GM23338 (cell line): ENCODE data around the gene FGF13.

Experiments
- CTCF ChIP-seq, 2 experiments: fragments of 200-600 bp in 1 of 2; sonication (generic) in 1 of 2; conservative IDR thresholded peaks; 2 replicates each; pipeline versions ENCODE4 v1.5.1 to v1.6.1; 2016 to 2017; ENCODE audit warnings: antibody characterized with exemption in 2 of 2, low read depth in 2 of 2, mild to moderate bottlenecking in 2 of 2, moderate library complexity in 1 of 2
- EZH2phosphoT487 ChIP-seq: fragments of 200-600 bp; sonication (generic); IDR thresholded peaks from one replicate; pipeline ENCODE4 v1.8.1; 2018; ENCODE audit warnings: antibody characterized with exemption; ENCODE audit not compliant: unreplicated experiment
- JUNB ChIP-seq: IDR thresholded peaks from one replicate; pipeline ENCODE4 v1.6.1; 2016; ENCODE audit warnings: antibody characterized with exemption; ENCODE audit not compliant: unreplicated experiment
- NANOG ChIP-seq: IDR thresholded peaks from 2 replicates; pipeline ENCODE4 v1.6.1; 2016; ENCODE audit warnings: antibody characterized with exemption, borderline replicate concordance
- REST ChIP-seq: IDR thresholded peaks from one replicate; pipeline ENCODE4 v1.6.1; 2018; ENCODE audit warnings: antibody characterized with exemption; ENCODE audit not compliant: unreplicated experiment
- STAT1 ChIP-seq: IDR thresholded peaks from one replicate; pipeline ENCODE4 v1.6.1; 2016; ENCODE audit warnings: antibody characterized with exemption; ENCODE audit not compliant: unreplicated experiment
- TF ChIP-seq, protein P1 (sequence below): IDR thresholded peaks from 2 replicates; pipeline ENCODE4 v1.6.1; 2016; ENCODE audit warnings: antibody characterized with exemption

DNA sequence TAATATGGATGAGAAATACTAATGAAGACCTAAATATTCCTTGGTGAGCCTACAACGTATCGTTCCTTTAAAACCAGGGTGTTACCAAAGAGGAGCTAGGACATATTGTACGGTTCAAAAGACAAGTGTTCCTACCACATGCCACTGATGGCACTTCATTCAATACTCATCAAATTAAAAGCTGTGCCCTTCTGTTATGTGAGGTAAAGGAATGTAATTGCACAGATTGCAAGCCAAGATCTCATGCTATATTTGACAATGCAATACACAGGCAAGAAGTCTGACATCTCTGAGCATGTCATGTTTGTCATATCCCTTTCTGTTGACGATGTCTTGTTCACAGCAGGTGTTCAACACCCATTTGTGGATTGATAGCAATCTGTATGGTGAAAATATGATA, 6.9 kb downstream of the FGF13 start:
- TF ChIP-seq, protein P1, sequence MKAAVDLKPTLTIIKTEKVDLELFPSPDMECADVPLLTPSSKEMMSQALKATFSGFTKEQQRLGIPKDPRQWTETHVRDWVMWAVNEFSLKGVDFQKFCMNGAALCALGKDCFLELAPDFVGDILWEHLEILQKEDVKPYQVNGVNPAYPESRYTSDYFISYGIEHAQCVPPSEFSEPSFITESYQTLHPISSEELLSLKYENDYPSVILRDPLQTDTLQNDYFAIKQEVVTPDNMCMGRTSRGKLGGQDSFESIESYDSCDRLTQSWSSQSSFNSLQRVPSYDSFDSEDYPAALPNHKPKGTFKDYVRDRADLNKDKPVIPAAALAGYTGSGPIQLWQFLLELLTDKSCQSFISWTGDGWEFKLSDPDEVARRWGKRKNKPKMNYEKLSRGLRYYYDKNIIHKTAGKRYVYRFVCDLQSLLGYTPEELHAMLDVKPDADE, result no peak
- TF ChIP-seq EZH2phosphoT487, result no peak
- TF ChIP-seq CTCF (conservative IDR thresholded peaks at IDR 0.05; ENCODE audit: low read depth in 2 of 2), result no peak
- TF ChIP-seq JUNB, result no peak
- no peak for TF ChIP-seq STAT1
- TF ChIP-seq REST, result no peak
- TF ChIP-seq NANOG, result no peak
